ENCODE data around the gene SAP30L.

The SAP30L gene

GRCh38 chr5:154419236-154419635 is 26.6 kb upstream of the SAP30L start:
- no peak for DNase-seq (ENCODE audit: low spot score)
- FAIRE-seq: no peak

DNA sequence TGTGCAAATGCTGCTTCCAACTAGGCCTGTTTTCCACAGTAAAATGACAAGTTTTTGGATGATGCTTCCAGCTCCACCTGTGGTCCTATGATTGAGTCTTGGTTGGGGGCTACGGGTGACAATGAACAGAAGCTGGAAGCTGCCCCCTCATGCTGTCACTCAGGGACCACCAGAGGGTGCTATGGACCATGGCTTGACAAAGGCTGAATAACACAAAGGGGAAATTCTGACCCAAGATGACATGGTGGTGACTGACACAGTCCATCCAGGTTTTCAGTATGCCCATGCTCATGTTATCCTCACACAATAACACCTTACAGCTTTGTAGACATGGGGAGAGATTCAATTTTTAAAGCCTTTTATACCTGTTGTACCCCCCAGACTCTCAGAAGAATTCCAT is 23.9 kb upstream of the SAP30L start:
- DNase-seq (ENCODE audit: low spot score) (no peak), FAIRE-seq (no peak)

DNA sequence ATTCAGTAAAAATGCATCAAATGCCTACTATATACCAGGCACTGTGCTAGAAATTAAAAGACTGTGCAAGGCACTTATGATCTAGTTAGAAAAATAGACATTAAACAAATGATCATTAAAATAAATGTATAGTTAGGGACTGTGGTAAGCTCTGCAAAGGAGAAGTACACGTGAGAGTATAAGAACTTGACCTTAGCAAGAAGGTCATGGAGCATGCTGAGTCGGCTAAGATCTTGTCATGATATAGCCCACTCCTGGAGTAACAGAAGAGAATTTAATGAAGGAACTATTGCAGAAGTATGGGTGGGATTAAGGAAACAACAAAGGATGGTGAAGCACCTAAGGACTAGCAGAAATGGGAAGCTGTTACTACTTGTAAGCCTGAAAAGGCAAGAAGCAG is 23.5 kb upstream of the SAP30L start:
- FAIRE-seq (no peak), DNase-seq (ENCODE audit: low spot score) (no peak)

- DNase-seq (ENCODE audit: low spot score): no peak
- FAIRE-seq: no peak
These were observed 17.6 kb upstream of the SAP30L start for GRCh38 chr5:154428208-154428607.

DNA sequence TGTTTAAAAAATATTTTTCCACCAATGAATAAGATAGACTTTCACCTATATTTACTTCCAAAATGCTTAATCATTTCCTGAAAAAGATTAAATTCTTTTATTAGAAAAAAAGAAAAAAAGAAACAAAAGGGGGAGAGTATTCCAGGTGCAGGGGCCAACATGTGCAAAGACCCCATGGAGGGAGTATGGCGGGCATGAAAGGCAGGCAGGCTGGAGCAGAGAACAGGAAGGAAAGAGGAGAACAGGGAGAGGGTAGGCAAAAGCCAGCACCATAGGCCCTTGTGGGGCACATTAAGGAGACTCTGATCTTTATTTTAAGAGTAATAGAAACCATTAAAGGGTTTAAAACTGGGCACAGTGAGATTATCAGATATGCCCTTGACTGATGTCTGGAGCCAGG is 16.5 kb upstream of the SAP30L start:
- FAIRE-seq: no peak

GRCh38 chr5:154430466-154430865 is 15.3 kb upstream of the SAP30L start:
- FAIRE-seq: no peak
- no peak for DNase-seq (ENCODE audit: low spot score)

More for the DNA sequence above, 16.5 kb upstream of the SAP30L start:
- no peak for DNase-seq (ENCODE audit: low spot score)

DNA sequence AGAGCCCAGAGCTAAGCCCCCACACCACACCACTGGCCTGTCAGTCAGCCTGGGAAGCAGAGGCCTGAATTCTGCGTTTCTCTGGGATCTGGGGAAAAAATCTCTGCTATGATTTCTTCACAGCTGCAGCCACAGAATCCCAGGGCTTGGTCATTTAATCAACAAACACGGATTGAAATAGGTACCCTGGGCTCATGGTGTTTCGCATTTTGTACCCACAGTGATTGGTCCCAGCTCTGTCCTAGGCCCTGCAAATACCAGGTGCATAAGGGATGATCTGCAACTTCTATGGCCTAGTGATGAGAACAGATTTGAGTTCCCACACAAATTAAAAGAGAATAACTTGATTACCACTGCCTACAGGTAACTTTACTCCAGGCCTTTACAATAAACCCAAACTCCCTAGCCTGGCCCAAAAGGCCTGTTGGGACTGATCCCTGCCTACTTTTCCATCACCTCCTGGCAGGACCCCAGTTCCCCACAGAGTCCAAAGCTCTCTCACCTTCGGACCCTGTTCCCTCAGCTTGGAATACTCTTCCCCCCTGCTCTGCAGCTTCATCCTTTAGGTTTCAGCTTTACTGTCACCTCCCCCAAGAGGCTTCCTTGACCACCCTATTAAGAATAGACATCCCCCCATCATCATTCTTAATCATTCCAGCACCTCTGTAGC is 14.7 kb upstream of the SAP30L start:
- no peak for DNase-seq (ENCODE audit: low spot score)

DNA sequence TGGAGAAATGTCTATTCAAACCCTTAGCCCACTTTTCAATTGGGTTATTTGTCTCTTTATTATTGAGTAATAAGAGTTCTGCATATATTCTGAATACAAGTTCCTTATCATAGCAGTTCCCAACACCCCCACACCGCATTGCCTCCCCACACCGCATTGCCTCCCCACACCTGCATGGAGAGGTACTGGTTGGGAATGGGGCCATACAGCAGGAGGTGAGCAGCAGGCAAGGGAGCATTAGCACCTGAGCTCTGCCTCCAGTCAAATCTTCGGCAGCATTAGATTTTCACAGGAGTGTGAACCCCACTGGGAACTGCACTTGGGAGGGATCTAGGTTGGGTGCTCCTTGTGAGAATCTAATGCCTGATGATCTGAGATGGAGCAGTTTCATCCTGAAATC is 10.6 kb upstream of the SAP30L start:
- DNase-seq (ENCODE audit: low spot score) (no peak), FAIRE-seq (no peak)

More for the DNA sequence above, 14.7 kb upstream of the SAP30L start:
- no peak for FAIRE-seq

- no peak for FAIRE-seq
- no peak for DNase-seq (ENCODE audit: low spot score)
These were observed 8.4 kb upstream of the SAP30L start for GRCh38 chr5:154437281-154437965.

GRCh38 chr5:154440540-154440939 is 5.3 kb upstream of the SAP30L start:
- FAIRE-seq (peak; percentile 5), DNase-seq (ENCODE audit: low spot score) (no peak)

GRCh38 chr5:154442801-154443200 is 3.0 kb upstream of the SAP30L start:
- no peak for FAIRE-seq
- DNase-seq (ENCODE audit: low spot score): no peak

- DNase-seq (ENCODE audit: low spot score) (peak; percentile 38), FAIRE-seq (no peak)
These were observed 1.0 kb upstream of the SAP30L start for GRCh38 chr5:154444556-154445421.

- FAIRE-seq: no peak
- peak; percentile 59 for DNase-seq (ENCODE audit: low spot score)
These were observed 645 bp downstream of the SAP30L start for GRCh38 chr5:154446195-154447088.

DNA sequence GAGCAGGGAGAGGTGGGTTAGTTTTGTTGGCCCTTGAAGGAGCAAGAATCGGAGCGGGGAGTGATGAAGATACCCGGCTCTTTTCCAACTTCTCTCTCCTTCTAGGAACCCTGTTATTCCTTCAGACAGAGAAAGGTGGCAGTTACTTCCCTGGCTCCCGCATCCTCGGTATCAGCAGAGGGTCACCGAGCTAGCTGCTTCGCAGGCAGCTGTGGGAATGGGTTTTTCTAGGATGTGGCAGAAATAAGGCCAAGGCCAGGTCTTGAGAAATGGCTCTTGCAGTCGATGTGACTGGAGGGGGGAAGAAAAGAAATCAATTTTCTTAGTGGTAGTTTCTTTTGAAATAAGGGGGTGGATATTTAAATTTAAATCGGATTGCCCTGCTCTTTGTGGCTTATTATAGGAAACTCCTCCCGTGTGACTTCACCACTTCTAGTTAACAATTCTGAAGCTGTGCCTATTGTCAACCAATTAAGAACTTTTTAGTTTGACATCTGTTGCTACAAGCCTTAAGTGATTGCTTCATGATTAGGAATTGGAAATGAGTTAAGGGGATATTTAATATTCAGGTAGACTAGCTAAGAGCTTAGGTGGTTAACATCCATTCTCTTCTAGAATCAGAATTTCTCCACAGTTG is 1.4 kb downstream of the SAP30L start:
- no peak for DNase-seq (ENCODE audit: low spot score)
- FAIRE-seq: no peak

GRCh38 chr5:154449786-154450185 is 4.0 kb downstream of the SAP30L start:
- FAIRE-seq (no peak), DNase-seq (ENCODE audit: low spot score) (no peak)

DNA sequence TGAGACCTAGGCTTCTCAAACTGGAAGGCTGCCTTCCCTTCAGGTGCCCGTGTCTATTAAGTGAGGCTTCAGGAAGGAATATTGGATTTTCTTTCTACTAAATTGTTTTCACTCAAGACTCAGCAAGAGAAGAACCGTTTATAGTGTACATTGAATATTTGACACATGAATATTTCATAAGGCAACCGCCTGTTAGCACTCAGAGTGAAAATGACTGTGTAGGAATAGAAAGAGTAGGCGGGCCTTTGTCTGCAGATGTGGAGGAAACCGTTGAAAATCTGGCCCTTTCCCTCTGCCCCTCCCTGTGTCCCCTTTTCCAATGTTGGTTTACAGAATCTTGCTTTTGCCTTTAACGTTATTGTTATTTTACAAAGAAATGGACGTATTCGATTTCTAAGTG is 6.2 kb downstream of the SAP30L start:
- FAIRE-seq (no peak), DNase-seq (ENCODE audit: low spot score) (no peak)

- no peak for FAIRE-seq
- no peak for DNase-seq (ENCODE audit: low spot score)
These were observed 9.8 kb downstream of the SAP30L start for GRCh38 chr5:154455585-154455984.

GRCh38 chr5:154456540-154456939 is 10.7 kb downstream of the SAP30L start:
- no peak for DNase-seq (ENCODE audit: low spot score)
- FAIRE-seq: no peak

DNA sequence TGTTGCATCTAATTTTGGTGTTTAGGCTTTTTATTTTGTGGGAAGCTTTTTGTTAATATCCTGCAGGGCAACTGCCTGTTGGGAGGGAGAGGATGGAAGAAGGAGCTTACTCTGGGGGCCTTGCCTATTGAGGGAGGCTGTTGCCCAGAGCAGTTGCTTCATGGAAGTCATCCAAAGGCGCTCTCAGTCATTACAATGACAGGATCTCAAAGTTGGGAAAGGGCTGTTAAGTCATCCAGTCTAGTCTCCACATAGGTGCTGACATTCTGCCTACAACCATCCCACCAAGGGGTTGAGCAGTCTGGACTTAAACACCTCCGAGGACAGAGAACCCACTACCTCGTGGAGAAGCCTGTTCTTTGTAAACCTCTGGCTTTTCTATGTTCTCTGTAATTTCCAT is 13.2 kb downstream of the SAP30L start:
- no peak for FAIRE-seq
- DNase-seq (ENCODE audit: low spot score): no peak

- no peak for DNase-seq (ENCODE audit: low spot score)
- FAIRE-seq: no peak
These were observed 14.4 kb downstream of the SAP30L start for GRCh38 chr5:154460172-154460571.

DNA sequence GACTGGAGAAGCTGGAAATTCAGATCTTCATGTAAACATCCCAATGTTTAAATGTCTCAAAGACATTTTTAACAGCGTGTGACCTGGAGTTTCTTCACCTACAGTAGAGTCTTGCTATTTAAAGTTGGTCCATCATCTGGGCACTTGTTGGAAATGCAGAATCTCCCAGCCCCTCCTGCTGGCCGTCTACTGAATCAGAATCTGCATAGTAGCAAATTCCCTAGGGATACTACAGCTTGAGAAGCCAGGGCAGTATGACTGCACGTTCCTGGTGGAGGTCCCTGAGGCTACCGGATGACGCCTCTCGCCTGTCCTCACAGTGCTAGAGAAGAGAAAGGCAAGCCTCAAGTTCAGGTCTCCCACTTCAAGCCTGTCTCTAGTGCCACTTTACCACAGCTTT is 15.7 kb downstream of the SAP30L start:
- no peak for FAIRE-seq
- no peak for DNase-seq (ENCODE audit: low spot score)

Data from urothelium cell line (cell line).